Measurements from ENCODE around the gene ANKRD2.

The ANKRD2 gene

DNA sequence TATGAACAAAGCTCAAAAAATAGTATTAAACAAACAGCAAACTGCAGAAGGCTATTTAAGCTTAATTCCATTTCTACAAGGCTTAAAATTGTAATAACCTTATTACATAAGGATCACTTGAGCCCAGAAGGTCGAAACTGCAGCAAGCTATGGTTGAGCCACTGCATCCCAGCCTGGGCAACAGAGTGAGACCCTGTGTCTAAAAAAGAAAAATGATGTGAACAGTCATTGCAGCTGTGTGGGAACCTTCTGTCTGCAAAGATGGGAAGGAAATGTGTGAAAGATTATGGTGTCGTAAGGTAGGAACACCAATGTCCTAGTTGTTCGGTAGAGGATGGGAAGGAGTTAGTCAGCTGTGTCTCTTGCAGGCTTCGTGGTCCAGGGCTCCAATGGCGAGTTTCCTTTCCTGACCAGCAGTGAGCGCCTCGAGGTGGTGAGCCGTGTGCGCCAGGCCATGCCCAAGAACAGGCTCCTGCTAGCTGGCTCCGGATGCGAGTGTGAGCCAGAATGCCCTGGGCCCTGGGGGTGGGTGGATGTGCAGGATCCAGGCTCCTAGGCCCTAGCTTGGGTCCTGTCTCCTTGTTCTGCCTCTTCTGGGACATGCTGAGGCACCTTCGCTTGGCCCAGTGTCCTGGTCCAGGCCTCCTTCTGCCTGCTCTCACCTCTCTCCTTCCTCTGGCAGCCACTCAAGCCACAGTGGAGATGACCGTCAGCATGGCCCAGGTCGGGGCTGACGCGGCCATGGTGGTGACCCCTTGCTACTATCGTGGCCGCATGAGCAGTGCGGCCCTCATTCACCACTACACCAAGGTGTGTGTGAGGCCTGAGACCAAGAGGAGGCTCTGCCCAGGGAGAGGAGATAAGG lies 26.1 kb downstream of the ANKRD2 start:
- no peak for DNase-seq

DNA sequence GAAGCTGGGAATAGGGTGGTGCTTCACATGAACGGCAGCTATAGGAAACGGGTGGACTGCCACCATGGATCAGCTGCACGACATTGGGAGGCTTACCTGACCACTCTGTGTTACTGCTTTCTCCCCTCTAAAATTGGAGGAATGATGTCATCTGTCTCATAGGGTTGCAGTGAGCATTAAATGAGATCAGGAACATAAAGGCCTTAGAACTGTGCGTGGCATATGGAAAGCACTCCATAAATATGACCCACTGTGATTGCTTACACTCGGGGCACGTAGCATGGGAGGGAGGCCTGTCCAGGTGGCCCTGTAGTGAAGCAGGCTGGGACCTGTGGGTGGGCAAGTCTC lies 26.7 kb downstream of the ANKRD2 start:
- DNase-seq, result no peak

- no peak for DNase-seq
Measured at GRCh38 chr10:97600616-97601015, 28.0 kb downstream of the ANKRD2 start.

DNA sequence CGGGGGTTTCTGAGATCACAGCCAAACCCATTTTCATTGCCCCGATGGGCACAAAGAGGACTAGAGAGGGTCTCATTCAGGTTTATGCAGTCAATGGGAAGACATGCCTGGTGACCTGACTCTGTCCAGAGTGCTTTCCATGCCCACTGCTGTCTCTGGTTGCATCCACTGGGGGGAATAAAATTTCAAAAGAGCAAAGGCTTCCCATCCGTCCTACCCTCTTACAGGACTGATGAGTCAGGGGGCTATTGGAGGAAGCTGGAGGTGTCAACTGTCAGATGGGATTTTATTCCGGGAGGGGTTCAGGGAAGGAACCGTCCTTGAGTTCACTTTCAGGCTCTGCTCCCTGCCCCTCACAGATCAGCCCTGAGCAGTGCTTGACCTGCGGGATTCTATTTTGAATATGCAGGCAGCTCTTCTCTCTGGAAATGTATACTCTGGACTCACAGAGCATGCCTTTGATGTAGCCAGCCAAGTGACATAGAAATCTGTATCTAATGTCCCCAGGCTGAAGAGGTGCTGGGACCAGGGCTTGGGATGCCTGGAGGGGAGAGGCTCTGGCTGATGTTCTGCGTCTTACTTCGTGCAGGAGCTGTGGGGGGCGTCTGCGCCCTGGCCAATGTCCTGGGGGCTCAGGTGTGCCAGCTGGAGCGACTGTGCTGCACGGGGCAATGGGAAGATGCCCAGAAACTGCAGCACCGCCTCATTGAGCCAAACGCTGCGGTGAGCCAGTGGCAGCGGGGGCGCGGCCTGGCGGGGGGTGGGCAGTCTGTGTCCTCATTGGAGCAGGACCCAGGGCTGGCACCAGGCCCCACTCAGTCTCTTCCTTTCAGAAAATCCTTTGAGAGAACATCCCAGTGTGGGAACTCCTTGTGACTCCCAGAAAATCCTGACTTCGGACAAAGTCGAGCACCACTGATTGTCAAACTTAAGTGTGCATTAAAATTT lies 29.0 kb downstream of the ANKRD2 start:
- DNase-seq, result no peak

DNA sequence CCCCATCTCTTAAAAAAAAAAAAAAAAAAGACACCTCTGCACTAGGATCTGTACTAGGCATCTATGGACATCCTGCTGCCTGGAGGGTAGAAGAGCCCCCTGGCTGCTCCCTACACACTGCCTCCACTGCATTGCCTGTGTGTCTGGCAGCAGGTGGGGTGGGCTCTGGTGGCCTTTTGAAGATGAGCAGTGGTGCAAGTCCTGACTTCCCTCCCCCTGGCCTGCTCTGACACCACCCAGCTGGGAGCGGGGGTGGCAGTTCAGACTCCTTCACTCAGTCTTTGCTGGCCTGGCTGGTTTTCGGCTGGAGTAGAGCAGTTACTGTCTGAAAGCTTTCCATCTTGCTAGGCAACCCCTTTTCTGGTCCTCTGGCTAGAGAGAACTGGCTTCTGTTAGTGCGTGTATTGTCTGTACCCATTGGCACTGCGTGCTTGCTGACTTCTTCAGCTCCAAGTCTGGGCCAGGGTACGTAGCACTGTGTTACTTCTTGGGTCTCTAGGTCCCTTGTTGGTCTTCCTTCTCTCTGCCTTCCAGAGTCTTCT lies 34.6 kb downstream of the ANKRD2 start:
- DNase-seq, result no peak

GRCh38 chr10:97608991-97609561 lies 36.5 kb downstream of the ANKRD2 start:
- no peak for DNase-seq

GRCh38 chr10:97611473-97611872 lies 38.9 kb downstream of the ANKRD2 start:
- no peak for DNase-seq

DNA sequence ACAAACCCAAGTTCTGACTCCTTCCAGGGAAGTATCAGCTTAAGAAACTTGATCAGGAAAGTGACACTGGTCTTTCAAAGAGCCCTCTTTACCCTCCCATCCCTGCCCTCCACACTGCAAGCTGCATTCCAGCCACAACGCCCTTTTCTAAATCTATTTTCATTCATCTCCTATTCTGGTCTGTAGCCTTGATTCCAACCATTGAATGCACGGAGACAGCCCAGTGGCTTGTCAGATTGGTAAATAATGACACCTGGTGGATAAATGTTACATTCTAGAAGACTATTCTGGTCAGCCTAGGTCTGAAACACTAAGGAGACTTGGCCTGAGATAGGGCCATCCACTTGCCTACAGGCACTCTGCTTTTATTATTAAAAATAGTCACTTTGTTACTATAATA lies 39.8 kb downstream of the ANKRD2 start:
- no peak for DNase-seq

DNA sequence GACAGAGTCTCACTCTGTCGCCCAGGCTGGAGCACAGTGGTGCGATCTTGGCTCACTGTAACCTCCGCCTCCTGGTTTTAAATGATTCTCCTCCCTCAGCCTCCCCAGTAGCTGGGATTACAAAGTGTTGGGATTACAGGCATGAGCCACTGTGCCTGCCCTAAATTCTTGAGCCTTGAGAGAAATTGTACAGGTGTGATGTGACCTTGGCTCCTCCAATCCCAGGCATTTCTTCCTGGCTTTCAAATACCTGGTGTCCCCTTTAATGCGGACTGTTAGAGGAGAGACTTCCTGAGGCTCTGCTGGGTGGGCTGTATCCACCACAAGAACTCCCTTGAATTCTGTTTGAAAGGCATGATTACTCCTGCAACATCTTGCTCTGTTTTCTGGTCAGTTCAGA lies 45.7 kb downstream of the ANKRD2 start:
- DNase-seq, result no peak

- DNase-seq, result no peak
Measured at GRCh38 chr10:97618733-97619132, 46.2 kb downstream of the ANKRD2 start.

DNA sequence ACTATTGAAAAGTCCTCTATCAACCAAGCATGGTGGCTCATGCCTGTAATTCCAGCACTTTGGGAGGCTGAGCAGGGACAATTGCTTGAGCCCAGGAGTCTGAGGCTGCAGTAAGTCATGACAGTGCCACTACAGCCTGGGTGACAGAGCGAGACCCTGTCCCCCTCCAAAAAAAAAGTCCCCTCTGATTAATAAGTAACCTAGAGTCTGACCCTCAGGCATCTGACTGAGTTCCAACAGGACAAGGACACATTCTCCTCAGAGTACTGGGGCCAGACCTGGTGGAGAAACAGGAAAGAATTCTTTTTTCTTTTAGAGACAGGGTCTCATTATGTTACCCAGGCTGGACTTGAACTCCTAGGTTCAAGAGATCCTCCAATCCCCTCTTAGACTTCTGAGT lies 50.7 kb downstream of the ANKRD2 start:
- DNase-seq, result no peak

- no peak for DNase-seq
Measured at GRCh38 chr10:97627731-97628130, 55.2 kb downstream of the ANKRD2 start.

- DNase-seq, result no peak
Measured at GRCh38 chr10:97628228-97628627, 55.6 kb downstream of the ANKRD2 start.

GRCh38 chr10:97629289-97629688 lies 56.7 kb downstream of the ANKRD2 start:
- DNase-seq, result no peak

GRCh38 chr10:97631098-97631497 lies 58.5 kb downstream of the ANKRD2 start:
- no peak for DNase-seq

- peak; percentile 90 for DNase-seq
Measured at GRCh38 chr10:97632949-97633884, 60.6 kb downstream of the ANKRD2 start, which contains the start of gene MORN4. TSS of gene MORN4 (minus strand) at chr10:97633500. CDS start at chr10:97619653, 13,847 bp downstream.

Measured in activated T-cell treated with anti-CD3 and anti-CD28 coated beads, Interleukin-2, amount 50 U/mL, for 1 hour (primary cell).